Measurements from ENCODE around the gene LAMA1.
"Not testable (repeated sequence)": the region's sequence is repeated elsewhere in the genome, so short reads cannot be mapped to it uniquely, and the experiment has no call there.

The LAMA1 gene

DNA sequence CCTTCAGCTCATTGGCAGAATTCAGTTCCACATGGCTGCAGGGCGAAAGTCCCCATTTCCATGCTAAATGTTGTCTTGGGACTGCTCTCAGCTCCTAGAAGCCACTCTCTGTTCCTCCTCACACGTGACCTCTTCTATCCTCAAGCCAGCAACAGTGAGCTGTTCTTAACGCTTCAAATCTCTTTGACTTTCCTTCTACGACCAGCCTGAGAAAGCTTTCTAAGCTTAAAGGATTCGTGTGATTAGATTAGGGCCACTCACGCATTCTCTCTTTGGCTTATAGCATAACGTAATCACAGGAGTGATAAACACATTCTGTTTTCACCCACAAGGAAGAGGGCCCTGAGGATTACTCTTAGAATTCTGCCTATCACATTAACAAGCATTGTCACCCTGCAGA lies 29.8 kb upstream of the LAMA1 start:
- no peaks in the 10 kb centered on the region for H3K79me2 ChIP-seq
- no peak overlapping the region for H2AFZ ChIP-seq
- H3K9me3 ChIP-seq (ENCODE audit: control insufficient read depth, low read length): no peaks in the 10 kb centered on the region
- TF ChIP-seq, protein P1, sequence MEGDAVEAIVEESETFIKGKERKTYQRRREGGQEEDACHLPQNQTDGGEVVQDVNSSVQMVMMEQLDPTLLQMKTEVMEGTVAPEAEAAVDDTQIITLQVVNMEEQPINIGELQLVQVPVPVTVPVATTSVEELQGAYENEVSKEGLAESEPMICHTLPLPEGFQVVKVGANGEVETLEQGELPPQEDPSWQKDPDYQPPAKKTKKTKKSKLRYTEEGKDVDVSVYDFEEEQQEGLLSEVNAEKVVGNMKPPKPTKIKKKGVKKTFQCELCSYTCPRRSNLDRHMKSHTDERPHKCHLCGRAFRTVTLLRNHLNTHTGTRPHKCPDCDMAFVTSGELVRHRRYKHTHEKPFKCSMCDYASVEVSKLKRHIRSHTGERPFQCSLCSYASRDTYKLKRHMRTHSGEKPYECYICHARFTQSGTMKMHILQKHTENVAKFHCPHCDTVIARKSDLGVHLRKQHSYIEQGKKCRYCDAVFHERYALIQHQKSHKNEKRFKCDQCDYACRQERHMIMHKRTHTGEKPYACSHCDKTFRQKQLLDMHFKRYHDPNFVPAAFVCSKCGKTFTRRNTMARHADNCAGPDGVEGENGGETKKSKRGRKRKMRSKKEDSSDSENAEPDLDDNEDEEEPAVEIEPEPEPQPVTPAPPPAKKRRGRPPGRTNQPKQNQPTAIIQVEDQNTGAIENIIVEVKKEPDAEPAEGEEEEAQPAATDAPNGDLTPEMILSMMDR (IDR thresholded peaks at IDR 0.05): no peak
- H3K4me3 ChIP-seq (ENCODE audit: low read depth, low read length): no peak overlapping the region
- no peaks in the 10 kb centered on the region for H3K4me1 ChIP-seq
- H3K27me3 ChIP-seq (ENCODE audit: control insufficient read depth, insufficient read depth, low read length): no peaks in the 10 kb centered on the region
- no peaks in the 10 kb centered on the region for H3K36me3 ChIP-seq (ENCODE audit: control insufficient read depth, insufficient read depth, low read length)
- H3K9ac ChIP-seq: no peak overlapping the region
- no peak overlapping the region for H3K27ac ChIP-seq
- no peak overlapping the region for H3K4me2 ChIP-seq (ENCODE audit: low read length)

DNA sequence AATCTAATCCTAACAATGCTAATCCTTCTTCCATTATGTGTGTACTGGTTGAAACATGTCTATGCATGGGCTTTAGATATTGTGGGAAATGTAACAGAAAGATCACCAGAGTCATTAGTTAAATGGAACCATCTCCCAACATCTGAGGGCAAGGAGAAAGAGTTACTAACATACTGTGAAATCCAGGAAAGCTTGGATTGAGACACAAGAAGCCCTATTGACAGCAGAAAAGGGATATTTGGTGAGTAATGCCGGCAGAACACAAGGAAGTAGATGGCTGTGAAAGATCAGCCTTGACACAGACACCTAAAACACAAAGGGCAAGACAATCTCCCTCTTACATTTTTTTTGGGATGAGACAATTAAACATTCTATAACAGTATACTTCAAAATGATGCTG lies 28.5 kb upstream of the LAMA1 start:
- H3K27ac ChIP-seq: no peak overlapping the region
- H3K4me3 ChIP-seq (ENCODE audit: low read depth, low read length): no peak overlapping the region
- no peaks in the 10 kb centered on the region for H3K27me3 ChIP-seq (ENCODE audit: control insufficient read depth, insufficient read depth, low read length)
- H3K79me2 ChIP-seq: no peaks in the 10 kb centered on the region
- no peak overlapping the region for H2AFZ ChIP-seq
- H3K9ac ChIP-seq: no peak overlapping the region
- H3K36me3 ChIP-seq (ENCODE audit: control insufficient read depth, insufficient read depth, low read length): no peaks in the 10 kb centered on the region
- TF ChIP-seq, protein P1 (IDR thresholded peaks at IDR 0.05): no peak
- H3K4me1 ChIP-seq: no peaks in the 10 kb centered on the region
- no peak overlapping the region for H3K4me2 ChIP-seq (ENCODE audit: low read length)
- no peaks in the 10 kb centered on the region for H3K9me3 ChIP-seq (ENCODE audit: control insufficient read depth, low read length)

DNA sequence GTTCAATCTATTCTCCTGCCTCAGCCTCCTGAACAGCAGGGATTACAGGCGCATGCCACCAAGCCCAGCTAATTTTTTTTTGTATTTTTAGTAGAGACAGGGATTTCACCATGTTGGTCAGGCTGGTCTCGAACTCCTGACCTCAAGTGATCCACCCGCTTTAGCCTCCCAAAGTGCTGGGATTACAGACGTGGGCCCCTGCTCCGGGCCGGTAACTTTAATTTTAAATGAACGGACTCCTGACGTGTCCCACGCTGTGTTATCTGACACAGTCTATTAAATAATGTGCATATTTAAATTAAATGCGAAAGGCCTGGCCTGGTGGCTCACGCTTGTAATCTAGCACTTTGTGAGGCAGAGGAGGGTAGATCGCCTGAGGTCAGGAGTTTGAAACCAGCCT lies 27.3 kb upstream of the LAMA1 start:
- H3K4me3 ChIP-seq (ENCODE audit: low read depth, low read length); H3K27me3 ChIP-seq (ENCODE audit: control insufficient read depth, insufficient read depth, low read length); H3K4me2 ChIP-seq (ENCODE audit: low read length); H3K9ac ChIP-seq; H3K36me3 ChIP-seq (ENCODE audit: control insufficient read depth, insufficient read depth, low read length); H3K27ac ChIP-seq; H3K79me2 ChIP-seq; H3K4me1 ChIP-seq; H2AFZ ChIP-seq; H3K9me3 ChIP-seq (ENCODE audit: control insufficient read depth, low read length): not testable (repeated sequence)

DNA sequence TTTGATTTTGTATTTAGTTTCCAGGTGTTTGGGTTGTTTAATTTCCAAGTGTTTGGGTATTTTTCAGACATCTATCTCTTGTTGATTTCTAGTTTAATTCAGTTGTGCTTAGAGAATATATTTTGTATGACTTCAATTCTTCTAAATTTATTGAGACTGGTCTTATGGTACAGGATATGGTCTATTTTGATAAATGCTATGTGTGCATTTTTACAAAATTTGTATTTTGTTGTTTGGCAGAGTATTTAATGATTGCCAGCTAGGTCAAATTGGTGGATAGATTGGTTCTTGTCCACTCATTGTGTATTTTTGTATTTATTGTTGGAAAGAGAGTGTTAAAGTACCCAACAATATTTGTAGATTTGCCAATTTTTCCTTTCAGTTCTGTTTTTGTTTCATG lies 23.7 kb upstream of the LAMA1 start:
- TF ChIP-seq, protein P1 (IDR thresholded peaks at IDR 0.05): no peak

DNA sequence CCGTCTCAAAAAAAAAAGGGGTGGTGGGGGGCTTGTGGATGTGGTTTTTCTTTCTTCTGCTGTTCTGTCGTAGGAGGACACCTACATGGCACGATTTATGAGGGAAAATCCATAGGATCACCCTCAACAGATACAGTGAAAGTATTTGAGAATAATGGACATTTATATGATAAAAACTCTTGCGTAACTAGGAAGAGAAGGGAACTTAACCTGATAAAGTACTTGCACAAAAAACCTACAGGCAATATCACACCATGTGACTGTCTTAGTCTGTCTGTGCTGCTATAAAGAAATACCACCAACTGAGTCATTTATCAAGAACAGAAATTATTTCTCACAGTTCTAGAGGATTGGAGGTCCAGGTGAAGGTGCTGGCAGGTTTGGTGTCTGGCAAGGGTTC lies 21.8 kb upstream of the LAMA1 start:
- H3K9ac ChIP-seq: no peak overlapping the region
- no peaks in the 10 kb centered on the region for H3K4me1 ChIP-seq
- H3K4me2 ChIP-seq (ENCODE audit: low read length): no peak overlapping the region
- H3K79me2 ChIP-seq: no peaks in the 10 kb centered on the region
- H2AFZ ChIP-seq: no peak overlapping the region
- no peaks in the 10 kb centered on the region for H3K27me3 ChIP-seq (ENCODE audit: control insufficient read depth, insufficient read depth, low read length)
- H3K4me3 ChIP-seq (ENCODE audit: low read depth, low read length): no peak overlapping the region
- no peak overlapping the region for H3K27ac ChIP-seq
- no peaks in the 10 kb centered on the region for H3K36me3 ChIP-seq (ENCODE audit: control insufficient read depth, insufficient read depth, low read length)
- no peaks in the 10 kb centered on the region for H3K9me3 ChIP-seq (ENCODE audit: control insufficient read depth, low read length)
- TF ChIP-seq, protein P1 (IDR thresholded peaks at IDR 0.05): no peak

More for the DNA sequence above, 23.7 kb upstream of the LAMA1 start:
- Histone ChIP-seq H3K9me3 (ENCODE audit: control insufficient read depth, low read length) (no peaks in the 10 kb centered on the region), H3K9ac (no peak overlapping the region), H3K4me2 (ENCODE audit: low read length) (no peak overlapping the region), H3K36me3 (ENCODE audit: control insufficient read depth, insufficient read depth, low read length) (no peaks in the 10 kb centered on the region), H3K4me3 (ENCODE audit: low read depth, low read length) (no peak overlapping the region), H3K79me2 (no peaks in the 10 kb centered on the region), H3K4me1 (no peaks in the 10 kb centered on the region), H3K27me3 (ENCODE audit: control insufficient read depth, insufficient read depth, low read length) (no peaks in the 10 kb centered on the region), H2AFZ (no peak overlapping the region), H3K27ac (no peak overlapping the region)
